Uterus (tissue), 4 donors: ENCODE data around the gene RPS6KA1. TPM values are rescaled to one million over a fixed set of nuclear protein-coding genes. Genes with fewer than 3 reads are reported as not detected.

ENCODE experiments used
- DNase-seq, 2 donors: peaks; one replicate each; pipeline ENCODE4 v3.0.0-alpha.2; 2019 to 2020
- H3K27ac ChIP-seq, 2 donors: fragments of 200-600 bp; sonication (generic); 1 replicate in 1 of 2; 2 replicates in 1 of 2; pipeline ENCODE4 v1.5.1; 2016 to 2018
- H3K27me3 ChIP-seq, 2 donors: fragments of 200-600 bp; sonication (generic); one replicate each; pipeline ENCODE4 v1.5.1; 2018 to 2019; ENCODE audit warnings: control low read depth in 1 of 2
- H3K36me3 ChIP-seq, 2 donors: fragments of 200-600 bp; sonication (generic); one replicate each; pipeline ENCODE4 v1.5.1; 2019; ENCODE audit warnings: control low read depth in 1 of 2
- H3K4me1 ChIP-seq, 2 donors: fragments of 200-600 bp; sonication (generic); one replicate each; pipeline ENCODE4 v1.5.1; 2018 to 2019; ENCODE audit warnings: control low read depth in 1 of 2
- H3K4me3 ChIP-seq, 2 donors: fragments of 200-600 bp; sonication (generic); 1 replicate in 1 of 2; 2 replicates in 1 of 2; pipeline ENCODE4 v1.5.1; 2018 to 2019; ENCODE audit warnings: mild to moderate bottlenecking in 1 of 2
- H3K9me3 ChIP-seq, 2 donors: fragments of 200-600 bp; sonication (generic); one replicate each; pipeline ENCODE4 v1.5.1; 2019; ENCODE audit warnings: control low read depth in 1 of 2
- CTCF ChIP-seq, 4 experiments: fragments of 200-600 bp in 2 of 4; fragments of 450-650 bp in 2 of 4; sonication (generic) in 2 of 4; IDR thresholded peaks; one replicate each; pipeline ENCODE4 v1.5.1; 2016 to 2019; ENCODE audit warnings: antibody characterized with exemption in 4 of 4, mild to moderate bottlenecking in 2 of 4, moderate library complexity in 1 of 4
- POLR2A ChIP-seq, 2 donors: fragments of 450-650 bp; IDR thresholded peaks; one replicate each; pipeline ENCODE4 v1.6.1; 2016; ENCODE audit warnings: antibody characterized with exemption in 2 of 2, mild to moderate bottlenecking in 1 of 2, moderate library complexity in 1 of 2
- intact Hi-C: fragments of 100-400 bp; cut with DNase I; formaldehyde crosslinking; loops from one replicate; pipeline ENCODE4 v1.15.1; 2023; ENCODE audit warnings: low total_unique reads
- total RNA-seq, 4 donors: library from RNA; depleted of rRNA in 3 of 4; stranded (reverse); fragments of >200 nt in 3 of 4; gene quantifications; one replicate each; pipeline versions ENCODE4 v1.1.0 to v1.2.4, GENCODE V29; 2014 to 2023
- donor health status: DM: yes; HTN: yes; CAD: no.

The RPS6KA1 gene
- total RNA-seq, 4 donors from 2014 or later: 10.8 to 51.8 (median 14.6) TPM

GRCh38 chr1:26522073-26522472, 7.5 kb upstream of the RPS6KA1 start:
- no peaks in the 10 kb centered on the region for H3K9me3 ChIP-seq
- TF ChIP-seq POLR2A (IDR thresholded peaks at IDR 0.05): no peak
- no peak for TF ChIP-seq CTCF (IDR thresholded peaks at IDR 0.05)
- no peak for DNase-seq
- no peak overlapping the region for H3K4me3 ChIP-seq
- H3K27me3 ChIP-seq: peaks cover 0 to 4% of the 10 kb centered on the region in 2 donors
- H3K27ac ChIP-seq: no peak overlapping the region
- H3K36me3 ChIP-seq: no peaks in the 10 kb centered on the region
- intact Hi-C loops: no loop called here
- H3K4me1 ChIP-seq: no peaks in the 10 kb centered on the region

GRCh38 chr1:26524181-26524580, 5.4 kb upstream of the RPS6KA1 start:
- Histone ChIP-seq H3K27ac (no peak overlapping the region), H3K27me3 (peaks cover 0 to 4% of the 10 kb centered on the region in 2 donors), H3K36me3 (no peaks in the 10 kb centered on the region), H3K4me1 (no peaks in the 10 kb centered on the region), H3K4me3 (no peak overlapping the region), H3K9me3 (no peaks in the 10 kb centered on the region)
- DNase-seq: no peak
- TF ChIP-seq POLR2A (IDR thresholded peaks at IDR 0.05) (no peak), CTCF (IDR thresholded peaks at IDR 0.05) (no peak)
- intact Hi-C loops: no loop called here

- no peaks in the 10 kb centered on the region for H3K4me1 ChIP-seq
- no peaks in the 10 kb centered on the region for H3K9me3 ChIP-seq
- no peak overlapping the region for H3K4me3 ChIP-seq
- no peaks in the 10 kb centered on the region for H3K36me3 ChIP-seq
- peaks cover 0 to 4% of the 10 kb centered on the region in 2 donors for H3K27me3 ChIP-seq
- intact Hi-C loops: no loop called here
- DNase-seq: no peak
- H3K27ac ChIP-seq: no peak overlapping the region
- TF ChIP-seq CTCF (IDR thresholded peaks at IDR 0.05): no peak
- TF ChIP-seq POLR2A (IDR thresholded peaks at IDR 0.05): no peak
Measured at GRCh38 chr1:26526287-26526686, 3.3 kb upstream of the RPS6KA1 start.

GRCh38 chr1:26529405-26529654, 231 bp upstream of the RPS6KA1 start:
- H3K4me1 ChIP-seq: no peaks in the 10 kb centered on the region
- DNase-seq: no peak
- no peak overlapping the region for H3K27ac ChIP-seq
- intact Hi-C loops: no loop called here
- H3K4me3 ChIP-seq: peak overlapping the region; percentile 14 to 67
- H3K27me3 ChIP-seq: peaks cover 0 to 4% of the 10 kb centered on the region in 2 donors
- H3K9me3 ChIP-seq: no peaks in the 10 kb centered on the region
- TF ChIP-seq POLR2A (IDR thresholded peaks at IDR 0.05): no peak
- TF ChIP-seq CTCF (IDR thresholded peaks at IDR 0.05): no peak
- H3K36me3 ChIP-seq: no peaks in the 10 kb centered on the region

GRCh38 chr1:26530410-26530894, 891 bp downstream of the RPS6KA1 start:
- Histone ChIP-seq H3K9me3 (no peaks in the 10 kb centered on the region), H3K4me3 (peak overlapping the region; percentile 14 to 67), H3K36me3 (no peaks in the 10 kb centered on the region), H3K4me1 (no peaks in the 10 kb centered on the region), H3K27ac (no peak overlapping the region), H3K27me3 (no peaks in the 10 kb centered on the region)
- no peak for DNase-seq
- no peak for TF ChIP-seq CTCF (IDR thresholded peaks at IDR 0.05)
- no peak for TF ChIP-seq POLR2A (IDR thresholded peaks at IDR 0.05)
- intact Hi-C loops: no loop called here
